ENCODE data around the gene POLR2L. TPM values are rescaled to one million over a fixed set of nuclear protein-coding genes. Genes with fewer than 3 reads are reported as not detected.
A peak's percentile ranks its signal among the peaks of the same experiment; 100 is the strongest.

Gene POLR2L
- total and polyA plus RNA-seq, 2 of the 13 experiments (the other 11 are each of a cell fraction or from before 2014, with no cell fraction given) = 104 to 114 TPM

DNA sequence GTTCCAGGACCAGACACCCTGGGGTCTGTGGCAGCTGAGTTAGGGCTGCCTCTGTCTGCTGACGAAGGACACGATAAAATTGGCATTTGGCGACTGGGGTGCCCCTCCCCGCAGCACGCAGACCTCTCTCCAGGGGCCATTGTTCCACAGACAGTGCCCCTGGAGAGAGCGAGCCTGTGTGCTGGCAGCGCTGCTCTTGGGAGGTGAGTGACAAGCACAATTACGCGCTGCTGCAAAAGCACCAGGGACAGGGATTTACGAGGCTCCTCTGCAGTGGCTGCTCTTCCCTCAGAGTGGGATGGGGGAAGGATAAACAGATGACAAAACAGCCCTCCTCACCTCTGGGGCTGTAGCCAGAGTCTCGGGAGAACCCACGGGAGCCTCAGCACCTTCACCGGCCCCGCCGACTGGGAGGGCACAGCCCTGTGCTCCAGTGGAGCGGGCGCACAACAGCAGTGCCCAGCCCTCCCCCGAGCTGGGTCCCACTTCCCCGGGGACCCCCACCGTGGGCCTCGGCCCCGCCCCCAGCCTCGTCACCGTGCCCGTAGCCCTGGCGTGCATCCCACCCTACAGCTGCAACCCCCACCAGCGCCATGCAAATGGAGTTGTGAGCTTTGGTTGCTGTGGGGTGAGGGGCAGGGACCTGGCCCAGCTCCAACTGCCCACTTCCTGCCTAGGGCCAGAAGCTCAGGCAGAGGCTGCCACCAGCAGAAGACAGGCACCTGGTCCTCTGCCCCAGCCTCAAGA is 48.6 kb upstream of the POLR2L start:
- no peak overlapping the region for H3K4me3 ChIP-seq (replicated peaks in 1 of 3; ENCODE audit: insufficient read depth in 1 of 3, low read depth in 2 of 3, low read length in 3 of 3)
- no peak for ATAC-seq
- peaks cover 3 to 13% of the 10 kb centered on the region in 2 experiments; a peak in 4 of 5 replicates for H3K36me3 ChIP-seq (replicated peaks in 1 of 2; ENCODE audit: control insufficient read depth in 1 of 2, insufficient read depth in 2 of 2, low read length in 2 of 2)
- no peaks in the 10 kb centered on the region for H3K4me1 ChIP-seq (ENCODE audit: insufficient read depth, low read length)
- ChIA-PET CTCF (ENCODE audit: low intra/inter-chr PET ratio, low total read pairs) (no interaction called here), POLR2A (no interaction called here)
- TF ChIP-seq AGO2 (optimal IDR thresholded peaks at IDR 0.05; ENCODE audit: low read depth, low read length) (peak; percentile 29), ZSCAN25 (CRISPR knock-in tag; IDR thresholded peaks at IDR 0.05) (no peak), RXRB (CRISPR knock-in tag; IDR thresholded peaks at IDR 0.05; ENCODE audit: borderline replicate concordance) (no peak)
- TF ChIP-seq, protein P1, sequence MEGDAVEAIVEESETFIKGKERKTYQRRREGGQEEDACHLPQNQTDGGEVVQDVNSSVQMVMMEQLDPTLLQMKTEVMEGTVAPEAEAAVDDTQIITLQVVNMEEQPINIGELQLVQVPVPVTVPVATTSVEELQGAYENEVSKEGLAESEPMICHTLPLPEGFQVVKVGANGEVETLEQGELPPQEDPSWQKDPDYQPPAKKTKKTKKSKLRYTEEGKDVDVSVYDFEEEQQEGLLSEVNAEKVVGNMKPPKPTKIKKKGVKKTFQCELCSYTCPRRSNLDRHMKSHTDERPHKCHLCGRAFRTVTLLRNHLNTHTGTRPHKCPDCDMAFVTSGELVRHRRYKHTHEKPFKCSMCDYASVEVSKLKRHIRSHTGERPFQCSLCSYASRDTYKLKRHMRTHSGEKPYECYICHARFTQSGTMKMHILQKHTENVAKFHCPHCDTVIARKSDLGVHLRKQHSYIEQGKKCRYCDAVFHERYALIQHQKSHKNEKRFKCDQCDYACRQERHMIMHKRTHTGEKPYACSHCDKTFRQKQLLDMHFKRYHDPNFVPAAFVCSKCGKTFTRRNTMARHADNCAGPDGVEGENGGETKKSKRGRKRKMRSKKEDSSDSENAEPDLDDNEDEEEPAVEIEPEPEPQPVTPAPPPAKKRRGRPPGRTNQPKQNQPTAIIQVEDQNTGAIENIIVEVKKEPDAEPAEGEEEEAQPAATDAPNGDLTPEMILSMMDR (CRISPR knock-in tag; IDR thresholded peaks at IDR 0.05) = no peak
- TF ChIP-seq, protein P2, sequence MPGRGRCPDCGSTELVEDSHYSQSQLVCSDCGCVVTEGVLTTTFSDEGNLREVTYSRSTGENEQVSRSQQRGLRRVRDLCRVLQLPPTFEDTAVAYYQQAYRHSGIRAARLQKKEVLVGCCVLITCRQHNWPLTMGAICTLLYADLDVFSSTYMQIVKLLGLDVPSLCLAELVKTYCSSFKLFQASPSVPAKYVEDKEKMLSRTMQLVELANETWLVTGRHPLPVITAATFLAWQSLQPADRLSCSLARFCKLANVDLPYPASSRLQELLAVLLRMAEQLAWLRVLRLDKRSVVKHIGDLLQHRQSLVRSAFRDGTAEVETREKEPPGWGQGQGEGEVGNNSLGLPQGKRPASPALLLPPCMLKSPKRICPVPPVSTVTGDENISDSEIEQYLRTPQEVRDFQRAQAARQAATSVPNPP (CRISPR knock-in tag; IDR thresholded peaks at IDR 0.05) = no peak
- TF ChIP-seq, protein P3, sequence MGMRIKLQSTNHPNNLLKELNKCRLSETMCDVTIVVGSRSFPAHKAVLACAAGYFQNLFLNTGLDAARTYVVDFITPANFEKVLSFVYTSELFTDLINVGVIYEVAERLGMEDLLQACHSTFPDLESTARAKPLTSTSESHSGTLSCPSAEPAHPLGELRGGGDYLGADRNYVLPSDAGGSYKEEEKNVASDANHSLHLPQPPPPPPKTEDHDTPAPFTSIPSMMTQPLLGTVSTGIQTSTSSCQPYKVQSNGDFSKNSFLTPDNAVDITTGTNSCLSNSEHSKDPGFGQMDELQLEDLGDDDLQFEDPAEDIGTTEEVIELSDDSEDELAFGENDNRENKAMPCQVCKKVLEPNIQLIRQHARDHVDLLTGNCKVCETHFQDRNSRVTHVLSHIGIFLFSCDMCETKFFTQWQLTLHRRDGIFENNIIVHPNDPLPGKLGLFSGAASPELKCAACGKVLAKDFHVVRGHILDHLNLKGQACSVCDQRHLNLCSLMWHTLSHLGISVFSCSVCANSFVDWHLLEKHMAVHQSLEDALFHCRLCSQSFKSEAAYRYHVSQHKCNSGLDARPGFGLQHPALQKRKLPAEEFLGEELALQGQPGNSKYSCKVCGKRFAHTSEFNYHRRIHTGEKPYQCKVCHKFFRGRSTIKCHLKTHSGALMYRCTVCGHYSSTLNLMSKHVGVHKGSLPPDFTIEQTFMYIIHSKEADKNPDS (CRISPR knock-in tag; IDR thresholded peaks at IDR 0.05) = no peak
- FAIRE-seq = no peak
- in situ Hi-C loops (cut with HindIII; ENCODE audit: extremely low pct_ligation_motif_present, low pct_unique_long_range_greater_than_20kb) (no loop called here), intact Hi-C loops (cut with micrococcal nuclease; ENCODE audit: unreplicated experiment) (no loop called here)
- H3K27me3 ChIP-seq (ENCODE audit: control insufficient read depth in 1 of 2, insufficient read depth in 2 of 2, low read length in 2 of 2) = no peaks in the 10 kb centered on the region
- H2AFZ ChIP-seq (ENCODE audit: low read length) = no peak overlapping the region
- H3K27ac ChIP-seq (ENCODE audit: extremely low read length, insufficient read depth, low read length) = no peak overlapping the region
- DNase-seq (ENCODE audit: low spot score) = no peak
- H3K9ac ChIP-seq (ENCODE audit: insufficient read depth, low read depth, low read length) = no peak overlapping the region
- no TSS peak for BruUV-seq (replicated peaks)
- 94% methylated on average over 17 of the region's 27 CpGs for WGBS (ENCODE audit: low lambda C conversion rate)
- no peaks in the 10 kb centered on the region for H3K9me3 ChIP-seq (ENCODE audit: low read length)
- no peaks in the 10 kb centered on the region for H4K20me1 ChIP-seq (ENCODE audit: insufficient read depth, low read length)
- no peaks in the 10 kb centered on the region for H3K79me2 ChIP-seq (ENCODE audit: insufficient read depth, low read length)
- H3K4me2 ChIP-seq (ENCODE audit: low read depth, low read length) = no peak overlapping the region
